Lung (tissue), 5 donors: Measurements from ENCODE around the gene TNN. TPM values are rescaled to one million over a fixed set of nuclear protein-coding genes. Genes with fewer than 3 reads are reported as not detected.

Experiments used
- polyA plus RNA-seq, 2 donors: library from polyadenylated mRNA; stranded (reverse); fragments of 200-250 nt; gene quantifications; one replicate each; pipeline ENCODE4 v1.2.1, GENCODE V29; 2013
- small RNA-seq: library from RNA; depleted of rRNA; stranded (forward); fragments of <200 nt; gene quantifications from one replicate; pipeline ENCODE3, GENCODE V24; 2014; ENCODE audit warnings: low replicate concordance
- total RNA-seq, 2 donors: library from RNA; depleted of rRNA in 1 of 2; stranded (reverse); fragments of >200 nt in 1 of 2; gene quantifications; one replicate each; pipeline ENCODE4 v1.2.1, GENCODE V29; 2014 to 2021
- donor health status: Bipolar disorder and iron deficiency.
- donor health status: healthy.
- donor health status: DM: yes; HTN: yes; CAD: no.

Gene TNN
- total and polyA plus RNA-seq, 4 donors: 0.02 to 1.3 (median 0.04) TPM; not detected in 1

Small RNA genes lying within 50 kb of the gene (small RNA-seq; reads per million reads assigned to genes)
- gene RF00019: not detected

Other genes starting within 250 kb of the TNN start
- 100 to 1,000 TPM in 1 of 2 donors, 10 to 100 TPM in 1; 62.8 to 219 TPM for gene CACYBP, start 67.9 kb upstream of the TNN start, total RNA-seq
- 10 to 100 TPM; 40.6 to 67.3 TPM for gene CACYBP, start 67.9 kb upstream of the TNN start, polyA plus RNA-seq
- 10 to 100 TPM; 24.3 to 39.7 TPM for gene MRPS14, start 44.4 kb upstream of the TNN start, total RNA-seq
- gene MRPS14, start 44.4 kb upstream of the TNN start, polyA plus RNA-seq: 10 to 100 TPM; 13.4 to 22.6 TPM
- gene KIAA0040, start 124.9 kb downstream of the TNN start, total RNA-seq: 10 to 100 TPM; 23.9 to 35.1 TPM
- gene KIAA0040, start 124.9 kb downstream of the TNN start, polyA plus RNA-seq: 10 to 100 TPM; 13.4 to 37.9 TPM